ENCODE measurements around the gene SATB2.

DNA sequence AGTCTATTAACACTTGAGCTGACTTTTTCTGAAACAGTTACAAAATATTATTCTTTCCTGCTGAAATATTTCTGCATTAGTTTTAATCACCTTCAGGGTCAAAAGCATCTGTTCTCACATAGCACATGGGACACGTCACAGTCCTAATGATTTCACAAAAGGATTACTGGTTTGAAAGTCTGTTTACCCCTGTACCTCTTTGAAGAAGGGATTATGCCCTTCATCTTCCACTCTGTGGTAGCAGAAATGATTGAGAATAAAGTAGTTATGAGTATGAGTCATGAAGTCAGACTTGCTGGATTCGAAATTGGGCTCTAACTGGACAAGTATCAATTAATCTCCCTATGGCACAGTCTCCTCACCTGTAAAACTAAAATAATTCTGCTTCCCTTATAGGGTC is 121.2 kb downstream of the SATB2 start:
- TF ChIP-seq RAD21 (conservative IDR thresholded peaks at IDR 0.05) (no peak), MXI1 (conservative IDR thresholded peaks at IDR 0.05; ENCODE audit: poor library complexity, severe bottlenecking) (no peak), TAF1 (IDR thresholded peaks at IDR 0.05; ENCODE audit: low read depth) (no peak), EZH2 (IDR thresholded peaks at IDR 0.05; ENCODE audit: borderline replicate concordance, insufficient read depth, low read length, poor library complexity, severe bottlenecking) (no peak), POLR2AphosphoS5 (IDR thresholded peaks at IDR 0.05) (no peak)
- TF ChIP-seq, protein P1, sequence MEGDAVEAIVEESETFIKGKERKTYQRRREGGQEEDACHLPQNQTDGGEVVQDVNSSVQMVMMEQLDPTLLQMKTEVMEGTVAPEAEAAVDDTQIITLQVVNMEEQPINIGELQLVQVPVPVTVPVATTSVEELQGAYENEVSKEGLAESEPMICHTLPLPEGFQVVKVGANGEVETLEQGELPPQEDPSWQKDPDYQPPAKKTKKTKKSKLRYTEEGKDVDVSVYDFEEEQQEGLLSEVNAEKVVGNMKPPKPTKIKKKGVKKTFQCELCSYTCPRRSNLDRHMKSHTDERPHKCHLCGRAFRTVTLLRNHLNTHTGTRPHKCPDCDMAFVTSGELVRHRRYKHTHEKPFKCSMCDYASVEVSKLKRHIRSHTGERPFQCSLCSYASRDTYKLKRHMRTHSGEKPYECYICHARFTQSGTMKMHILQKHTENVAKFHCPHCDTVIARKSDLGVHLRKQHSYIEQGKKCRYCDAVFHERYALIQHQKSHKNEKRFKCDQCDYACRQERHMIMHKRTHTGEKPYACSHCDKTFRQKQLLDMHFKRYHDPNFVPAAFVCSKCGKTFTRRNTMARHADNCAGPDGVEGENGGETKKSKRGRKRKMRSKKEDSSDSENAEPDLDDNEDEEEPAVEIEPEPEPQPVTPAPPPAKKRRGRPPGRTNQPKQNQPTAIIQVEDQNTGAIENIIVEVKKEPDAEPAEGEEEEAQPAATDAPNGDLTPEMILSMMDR (IDR thresholded peaks at IDR 0.05; ENCODE audit: poor library complexity, severe bottlenecking) = no peak
